HEK293T (cell line): ENCODE measurements around the gene NT5C3B.
A peak's percentile ranks its signal among the peaks of the same experiment; 100 is the strongest.

Source experiments
- ARNT ChIP-seq: fragments of 450-650 bp; IDR thresholded peaks from 2 replicates; pipeline ENCODE4 v1.6.1; 2017; ENCODE audit warnings: mild to moderate bottlenecking
- BHLHE40 ChIP-seq: fragments of 450-650 bp; IDR thresholded peaks from 2 replicates; pipeline ENCODE4 v1.6.1; 2016; ENCODE audit warnings: mild to moderate bottlenecking, moderate library complexity, borderline replicate concordance
- ELF4 ChIP-seq: fragments of 450-650 bp; IDR thresholded peaks from 2 replicates; pipeline ENCODE4 v1.6.1; 2017; ENCODE audit warnings: antibody characterized with exemption
- FOXK2 ChIP-seq: fragments of 450-650 bp; IDR thresholded peaks from 2 replicates; pipeline ENCODE4 v1.6.1; 2016; ENCODE audit warnings: mild to moderate bottlenecking
- FOXM1 ChIP-seq: fragments of 450-650 bp; IDR thresholded peaks from 2 replicates; pipeline ENCODE4 v1.6.1; 2017; ENCODE audit warnings: mild to moderate bottlenecking, borderline replicate concordance
- HDGF ChIP-seq: fragments of 450-650 bp; IDR thresholded peaks from 2 replicates; pipeline ENCODE4 v1.6.1; 2017; ENCODE audit warnings: antibody characterized with exemption, borderline replicate concordance
- L3MBTL2 ChIP-seq: fragments of 450-650 bp; conservative IDR thresholded peaks from 2 replicates; pipeline ENCODE4 v1.6.1; 2016; ENCODE audit warnings: mild to moderate bottlenecking
- NFRKB ChIP-seq: fragments of 450-650 bp; IDR thresholded peaks from 2 replicates; pipeline ENCODE4 v1.6.1; 2016; ENCODE audit warnings: mild to moderate bottlenecking, moderate library complexity
- SP1 ChIP-seq: fragments of 450-650 bp; IDR thresholded peaks from 2 replicates; pipeline ENCODE4 v1.6.1; 2017
- SUZ12 ChIP-seq: fragments of 450-650 bp; IDR thresholded peaks from 2 replicates; pipeline ENCODE4 v1.6.1; 2016; ENCODE audit warnings: mild to moderate bottlenecking
- TF ChIP-seq, protein P1 (sequence below): fragments of 450-650 bp; IDR thresholded peaks from 2 replicates; pipeline ENCODE4 v1.6.1; 2016

DNA sequence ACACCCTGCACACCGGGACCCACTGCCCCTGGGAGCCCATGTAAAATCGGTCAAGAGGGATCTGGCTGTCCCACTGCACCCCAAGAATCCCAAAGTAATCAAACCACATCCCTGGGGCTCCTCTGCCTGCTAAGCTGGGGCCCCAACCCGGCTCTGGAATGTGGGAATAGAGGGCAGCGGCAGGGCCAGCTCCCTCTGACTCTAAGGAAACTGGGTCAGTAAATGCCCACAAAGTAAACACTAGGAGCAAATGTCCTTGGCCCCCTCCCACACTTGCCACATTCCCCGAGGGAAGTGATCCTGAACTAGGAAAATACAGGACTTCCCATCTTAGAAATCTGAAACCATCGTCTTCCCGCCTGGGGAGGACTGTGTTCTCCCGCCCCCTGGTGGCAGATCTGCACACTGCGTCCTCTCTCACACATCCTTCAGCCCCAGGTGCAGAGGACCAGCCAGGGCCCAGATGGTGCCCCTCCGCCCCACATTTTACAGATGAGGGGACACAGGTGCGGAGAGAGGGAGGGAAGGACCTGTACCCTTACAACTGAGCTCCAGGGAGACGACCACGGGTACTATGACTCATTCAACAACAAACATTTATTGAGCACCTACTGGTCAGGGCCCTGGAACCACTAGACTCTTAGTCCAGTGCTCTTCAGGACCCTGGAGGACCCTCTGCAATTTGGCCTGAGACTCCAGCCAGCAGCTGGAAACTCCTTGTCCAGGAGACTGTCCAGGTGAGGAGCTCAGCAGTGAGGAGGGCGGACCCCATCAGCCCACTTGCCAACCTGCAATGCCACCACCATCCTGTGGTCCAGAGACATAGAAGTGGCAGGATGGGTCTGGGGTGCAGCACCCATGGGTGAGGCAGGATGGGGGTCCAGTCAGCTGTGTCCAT, 34.4 kb downstream of the NT5C3B start:
- TF ChIP-seq FOXM1: 0 out of 2 replicates have a peak, but pooled peaks have one; percentile 37
- TF ChIP-seq HDGF: 0 out of 2 replicates have a peak, but pooled peaks have one; percentile 95
- TF ChIP-seq L3MBTL2: 0 out of 2 replicates have a peak, but pooled peaks have one; percentile 22
- no peak for TF ChIP-seq ARNT
- TF ChIP-seq SP1: no peak
- TF ChIP-seq NFRKB: no peak
- no peak for TF ChIP-seq ELF4
- TF ChIP-seq SUZ12: no peak
- TF ChIP-seq BHLHE40: no peak
- TF ChIP-seq, protein P1, sequence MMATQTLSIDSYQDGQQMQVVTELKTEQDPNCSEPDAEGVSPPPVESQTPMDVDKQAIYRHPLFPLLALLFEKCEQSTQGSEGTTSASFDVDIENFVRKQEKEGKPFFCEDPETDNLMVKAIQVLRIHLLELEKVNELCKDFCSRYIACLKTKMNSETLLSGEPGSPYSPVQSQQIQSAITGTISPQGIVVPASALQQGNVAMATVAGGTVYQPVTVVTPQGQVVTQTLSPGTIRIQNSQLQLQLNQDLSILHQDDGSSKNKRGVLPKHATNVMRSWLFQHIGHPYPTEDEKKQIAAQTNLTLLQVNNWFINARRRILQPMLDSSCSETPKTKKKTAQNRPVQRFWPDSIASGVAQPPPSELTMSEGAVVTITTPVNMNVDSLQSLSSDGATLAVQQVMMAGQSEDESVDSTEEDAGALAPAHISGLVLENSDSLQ: no peak
- no peak for TF ChIP-seq FOXK2
